Type B pancreatic cell (in vitro differentiated cells): Measurements from ENCODE around the gene C1QC. TPM values are rescaled to one million over a fixed set of nuclear protein-coding genes. Genes with fewer than 3 reads are reported as not detected.
"Not testable (repeated sequence)": the region's sequence is repeated elsewhere in the genome, so short reads cannot be mapped to it uniquely, and the experiment has no call there.

Source experiments
- DNase-seq: peaks from one replicate; pipeline ENCODE4 v3.0.0; 2021; ENCODE audit warnings: mixed read lengths; ENCODE audit not compliant: unreplicated experiment; ENCODE audit errors: extremely low spot score
- H3K27ac Mint-ChIP-seq: 2 replicates; pipeline ENCODE4 v1.8.0; 2021; ENCODE audit warnings: mild to moderate bottlenecking, mixed read lengths
- H3K27me3 Mint-ChIP-seq: 2 replicates; pipeline ENCODE4 v1.8.0; 2021; ENCODE audit warnings: mixed read lengths
- H3K36me3 Mint-ChIP-seq: 2 replicates; pipeline ENCODE4 v1.8.0; 2021; ENCODE audit warnings: mixed read lengths
- H3K4me1 Mint-ChIP-seq: one replicate; pipeline ENCODE4 v1.8.0; 2021; ENCODE audit warnings: mixed read lengths; ENCODE audit not compliant: unreplicated experiment
- H3K4me3 Mint-ChIP-seq: 2 replicates; pipeline ENCODE4 v1.8.0; 2021; ENCODE audit warnings: mild to moderate bottlenecking, mixed read lengths
- H3K9me3 Mint-ChIP-seq: 2 replicates; pipeline ENCODE4 v1.8.0; 2021; ENCODE audit warnings: mixed read lengths
- total RNA-seq: library from RNA; stranded (reverse); gene quantifications from 2 replicates; pipeline ENCODE4 v1.2.1, GENCODE V29; 2021; ENCODE audit warnings: low replicate concordance
- TF ChIP-seq, protein P1 (sequence below): fragments of 200-600 bp; sonication (generic); conservative IDR thresholded peaks from 2 replicates; pipeline ENCODE4 v1.5.0; 2021; ENCODE audit warnings: antibody characterized with exemption, mild to moderate bottlenecking

Gene C1QC
- total RNA-seq, 1 donor from 2014 or later, result not detected

DNA sequence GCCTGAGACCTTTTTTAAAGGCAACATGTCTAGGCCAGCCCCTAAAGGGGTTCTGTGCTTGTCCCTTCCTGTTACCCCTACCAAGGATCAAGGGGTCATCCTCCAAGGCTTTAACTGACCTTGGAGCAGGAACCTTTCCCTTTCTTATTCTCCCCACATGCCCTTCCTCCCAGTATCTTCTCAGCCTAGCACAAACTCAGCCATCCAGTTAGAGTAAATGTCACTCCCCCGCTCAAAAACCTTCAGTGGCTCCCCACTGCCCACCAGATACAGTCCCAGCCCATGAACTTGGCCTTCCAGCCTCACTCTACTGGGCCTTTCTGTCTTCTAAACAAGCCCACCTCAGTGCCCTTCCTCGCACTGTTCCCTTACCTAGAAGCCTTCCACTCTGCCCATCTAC lies 18.4 kb downstream of the C1QC start:
- H3K27me3 Mint-ChIP-seq, result peaks cover 30% of the 10 kb centered on the region
- no peaks in the 10 kb centered on the region for H3K4me1 Mint-ChIP-seq
- H3K27ac Mint-ChIP-seq, result no peak overlapping the region
- H3K4me3 Mint-ChIP-seq, result no peak overlapping the region
- TF ChIP-seq, protein P1, sequence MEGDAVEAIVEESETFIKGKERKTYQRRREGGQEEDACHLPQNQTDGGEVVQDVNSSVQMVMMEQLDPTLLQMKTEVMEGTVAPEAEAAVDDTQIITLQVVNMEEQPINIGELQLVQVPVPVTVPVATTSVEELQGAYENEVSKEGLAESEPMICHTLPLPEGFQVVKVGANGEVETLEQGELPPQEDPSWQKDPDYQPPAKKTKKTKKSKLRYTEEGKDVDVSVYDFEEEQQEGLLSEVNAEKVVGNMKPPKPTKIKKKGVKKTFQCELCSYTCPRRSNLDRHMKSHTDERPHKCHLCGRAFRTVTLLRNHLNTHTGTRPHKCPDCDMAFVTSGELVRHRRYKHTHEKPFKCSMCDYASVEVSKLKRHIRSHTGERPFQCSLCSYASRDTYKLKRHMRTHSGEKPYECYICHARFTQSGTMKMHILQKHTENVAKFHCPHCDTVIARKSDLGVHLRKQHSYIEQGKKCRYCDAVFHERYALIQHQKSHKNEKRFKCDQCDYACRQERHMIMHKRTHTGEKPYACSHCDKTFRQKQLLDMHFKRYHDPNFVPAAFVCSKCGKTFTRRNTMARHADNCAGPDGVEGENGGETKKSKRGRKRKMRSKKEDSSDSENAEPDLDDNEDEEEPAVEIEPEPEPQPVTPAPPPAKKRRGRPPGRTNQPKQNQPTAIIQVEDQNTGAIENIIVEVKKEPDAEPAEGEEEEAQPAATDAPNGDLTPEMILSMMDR, result no peak
- H3K9me3 Mint-ChIP-seq, result no peaks in the 10 kb centered on the region
- H3K36me3 Mint-ChIP-seq, result no peaks in the 10 kb centered on the region
- DNase-seq, result no peak

DNA sequence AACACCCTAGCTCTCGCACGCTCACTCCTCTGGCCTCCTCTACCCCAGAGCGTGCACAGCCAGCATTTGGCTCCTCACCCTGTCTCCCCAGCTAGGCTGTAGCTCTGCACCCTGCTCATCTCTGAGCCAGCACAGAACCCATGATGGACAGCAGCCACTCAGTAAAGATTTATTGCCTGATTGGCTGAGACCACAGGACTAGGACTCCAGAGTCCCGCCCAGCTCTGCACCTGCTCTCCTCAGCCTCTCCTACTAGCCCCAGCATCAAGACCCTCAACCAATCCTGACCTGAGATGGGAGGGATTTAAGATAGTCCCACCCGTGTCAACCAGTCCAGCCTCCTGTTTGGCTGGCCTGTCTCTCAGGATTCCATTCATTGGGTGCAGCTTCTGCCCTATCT lies 18.9 kb downstream of the C1QC start:
- H3K27me3 Mint-ChIP-seq, result peaks cover 27% of the 10 kb centered on the region
- H3K27ac Mint-ChIP-seq, result no peak overlapping the region

DNA sequence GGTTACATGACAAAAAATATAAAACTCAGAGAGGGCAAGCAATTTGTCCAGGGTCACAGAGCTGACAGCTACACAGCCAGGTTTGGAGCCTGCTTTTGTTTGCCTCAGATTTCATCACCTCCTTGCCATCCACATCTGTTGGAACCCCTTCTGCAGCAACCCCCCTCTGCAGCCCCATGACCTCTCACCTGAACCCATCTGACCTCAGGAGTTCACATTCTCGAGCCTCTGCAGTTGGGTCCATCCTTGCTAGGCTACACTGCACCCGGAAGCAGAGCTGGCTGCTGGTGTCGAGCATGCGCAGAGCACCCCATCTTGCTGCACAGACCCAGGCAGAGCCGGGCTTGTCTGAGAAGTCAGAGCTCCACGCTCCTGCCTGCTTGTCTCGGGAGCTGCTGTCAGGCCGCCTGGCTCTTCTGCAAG lies 19.6 kb downstream of the C1QC start:
- Mint-ChIP-seq H3K4me1 (no peaks in the 10 kb centered on the region), H3K27me3 (peaks cover 21% of the 10 kb centered on the region), H3K9me3 (no peaks in the 10 kb centered on the region), H3K27ac (no peak overlapping the region), H3K36me3 (no peaks in the 10 kb centered on the region), H3K4me3 (no peak overlapping the region)
- TF ChIP-seq, protein P1, result no peak
- no peak for DNase-seq

More for the DNA sequence above, 18.9 kb downstream of the C1QC start:
- DNase-seq, result no peak
- Mint-ChIP-seq H3K4me1 (no peaks in the 10 kb centered on the region), H3K4me3 (no peak overlapping the region), H3K36me3 (no peaks in the 10 kb centered on the region), H3K9me3 (no peaks in the 10 kb centered on the region)
- TF ChIP-seq, protein P1, result no peak

DNA sequence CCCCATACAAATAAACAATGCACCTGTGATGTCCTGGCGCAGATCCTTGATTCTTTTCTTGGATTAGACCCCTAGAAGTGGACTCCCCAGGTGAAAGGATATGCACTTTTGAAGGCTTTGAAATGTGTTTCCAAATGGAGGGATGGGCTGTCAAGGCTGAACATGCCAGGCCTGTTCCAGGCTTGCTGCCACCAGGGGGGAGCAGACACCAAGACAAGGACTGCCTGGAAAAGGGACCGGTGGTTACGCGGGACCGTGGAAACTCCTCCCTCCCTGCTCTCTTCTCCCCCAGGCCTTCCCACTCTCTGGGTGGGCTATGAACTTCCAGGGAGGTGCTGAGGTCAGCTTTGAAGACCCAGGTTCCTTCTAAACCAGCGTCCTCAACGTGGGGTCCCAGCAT lies 22.3 kb downstream of the C1QC start:
- Mint-ChIP-seq H3K9me3 (no peaks in the 10 kb centered on the region), H3K4me3 (no peak overlapping the region), H3K27ac (no peak overlapping the region), H3K36me3 (no peaks in the 10 kb centered on the region), H3K4me1 (peaks cover 3% of the 10 kb centered on the region), H3K27me3 (peaks cover 10% of the 10 kb centered on the region)
- no peak for DNase-seq
- TF ChIP-seq, protein P1, result peak; percentile 83

DNA sequence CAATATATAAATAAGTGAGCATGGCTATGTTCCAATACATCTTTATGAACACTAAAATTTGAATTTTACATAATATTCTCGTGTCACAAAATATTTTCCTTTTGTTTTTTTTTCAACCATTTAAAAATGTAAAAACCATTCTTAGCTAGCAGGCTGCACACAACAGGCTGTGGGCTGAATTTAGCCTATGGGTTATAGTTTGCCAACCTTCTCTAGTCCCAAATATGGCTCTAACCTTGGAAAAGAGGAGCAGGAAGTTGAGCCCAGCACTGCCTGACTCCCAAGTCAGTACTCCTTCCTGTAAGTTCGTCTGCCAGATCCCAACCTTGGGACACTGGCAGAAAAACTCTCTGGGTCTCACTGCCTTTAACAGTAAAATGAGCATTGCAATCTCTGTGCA lies 23.0 kb downstream of the C1QC start:
- Mint-ChIP-seq H3K36me3 (no peaks in the 10 kb centered on the region), H3K27me3 (peaks cover 9% of the 10 kb centered on the region), H3K9me3 (no peaks in the 10 kb centered on the region)

DNA sequence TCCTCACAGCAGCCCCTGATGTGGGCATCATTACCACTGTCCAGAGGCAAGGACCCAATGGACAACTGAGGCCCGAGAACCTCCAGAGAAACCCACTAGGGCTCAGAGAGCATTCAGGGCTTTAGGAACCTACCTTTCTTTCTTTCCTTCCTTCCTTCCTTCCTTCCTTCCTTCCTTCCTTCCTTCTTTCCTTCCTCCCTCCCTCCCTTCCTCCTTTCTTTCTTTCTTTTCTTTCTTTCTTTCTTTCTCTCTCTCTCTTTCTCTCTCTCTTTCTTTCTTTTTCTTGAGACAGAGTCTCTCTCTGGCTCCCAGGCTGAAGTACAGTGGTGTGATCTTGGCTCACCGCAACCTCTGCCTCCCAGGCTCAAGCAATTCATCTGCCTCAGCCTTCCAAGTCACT lies 25.4 kb downstream of the C1QC start:
- not testable (repeated sequence) for DNase-seq, H3K4me3 Mint-ChIP-seq, H3K27ac Mint-ChIP-seq, H3K36me3 Mint-ChIP-seq, H3K27me3 Mint-ChIP-seq, H3K9me3 Mint-ChIP-seq
- H3K4me1 Mint-ChIP-seq, result peaks cover 15% of the 10 kb centered on the region

More for the DNA sequence above, 23.0 kb downstream of the C1QC start:
- TF ChIP-seq, protein P1, result no peak
- no peak overlapping the region for H3K27ac Mint-ChIP-seq
- DNase-seq, result no peak
- H3K4me3 Mint-ChIP-seq, result no peak overlapping the region
- peaks cover 6% of the 10 kb centered on the region for H3K4me1 Mint-ChIP-seq
